HAP-1 (cell line): ENCODE measurements around the gene ZNF280B.
A peak's percentile ranks its signal among the peaks of the same experiment; 100 is the strongest.
"Not testable (repeated sequence)": the region's sequence is repeated elsewhere in the genome, so short reads cannot be mapped to it uniquely, and the experiment has no call there.

Source experiments
- DNase-seq, 2 experiments: peaks; one replicate each; pipeline ENCODE4 v3.0.0-alpha.2; 2016 to 2020; ENCODE audit warnings: low spot score in 2 of 2
- H3K27me3 ChIP-seq: fragments of 250-450 bp; sonication (Bioruptor Pico); 2 replicates; pipeline ENCODE4 v1.5.1; 2020; ENCODE audit warnings: low read depth, mild to moderate bottlenecking, moderate library complexity
- H3K36me3 ChIP-seq: fragments of 250-450 bp; sonication (Bioruptor Pico); replicated peaks from 2 replicates; pipeline ENCODE4 v1.5.1; 2020; ENCODE audit warnings: mild to moderate bottlenecking
- H3K4me1 ChIP-seq: fragments of 250-450 bp; sonication (Bioruptor Pico); 2 replicates; pipeline ENCODE4 v1.5.1; 2020; ENCODE audit warnings: mild to moderate bottlenecking
- H3K4me3 ChIP-seq: fragments of 250-450 bp; sonication (Bioruptor Pico); 2 replicates; pipeline ENCODE4 v1.5.1; 2020; ENCODE audit warnings: mild to moderate bottlenecking, moderate library complexity
- H3K9me3 ChIP-seq: fragments of 250-450 bp; sonication (Bioruptor Pico); 2 replicates; pipeline ENCODE4 v1.5.1; 2020; ENCODE audit warnings: mild to moderate bottlenecking, moderate library complexity
- in situ Hi-C: fragments of 300-500 bp; cut with MboI; formaldehyde crosslinking; loops from 3 replicates; pipeline ENCODE4 v1.14.3; 2020; ENCODE audit warnings: low sequenced_read_pairs, inconsistent platforms, mixed read lengths

The ZNF280B gene

DNA sequence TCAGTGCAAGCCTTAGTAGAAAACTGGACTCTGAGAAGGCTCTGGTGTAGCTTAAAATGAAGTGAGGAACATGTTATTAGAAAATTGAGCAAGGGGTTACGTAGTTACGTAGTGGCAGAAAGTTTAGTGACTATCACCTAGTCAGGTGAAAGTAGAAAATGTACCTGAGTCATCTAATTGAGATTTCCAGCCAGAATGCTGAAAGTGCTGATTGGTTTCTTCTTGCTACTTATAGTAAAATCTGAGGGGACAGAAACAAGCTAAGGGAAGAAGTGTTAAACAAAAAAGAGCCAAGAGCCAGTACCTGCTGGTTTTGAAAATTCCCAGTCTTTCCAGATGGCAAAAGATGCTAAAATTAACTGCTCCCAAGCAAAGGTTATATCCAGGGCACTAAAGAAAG lies 29.4 kb downstream of the ZNF280B start:
- no peaks in the 10 kb centered on the region for H3K27me3 ChIP-seq
- in situ Hi-C loops: no loop called here

DNA sequence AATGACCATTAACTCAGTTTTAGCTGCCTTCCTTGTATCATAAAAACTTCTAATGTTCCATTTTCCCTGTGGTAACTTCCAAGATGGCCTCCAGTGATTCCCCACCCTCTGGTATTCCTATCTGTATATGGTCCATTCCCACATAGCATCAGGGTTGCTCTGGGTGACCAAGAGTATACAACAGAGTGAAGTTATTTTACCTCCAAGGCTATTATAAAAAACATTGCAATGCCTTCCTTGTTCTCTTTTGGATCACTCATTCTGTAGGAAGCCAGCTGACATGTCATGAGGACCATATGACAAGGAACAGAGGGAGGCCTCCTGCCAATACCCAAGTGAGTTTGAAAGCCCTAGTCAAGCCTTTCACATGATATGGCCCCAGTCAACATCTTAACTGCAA lies 30.1 kb downstream of the ZNF280B start:
- no peak for DNase-seq
- Histone ChIP-seq H3K4me3 (no peak overlapping the region), H3K36me3 (no peaks in the 10 kb centered on the region), H3K9me3 (no peaks in the 10 kb centered on the region), H3K4me1 (peaks cover 10% of the 10 kb centered on the region), H3K27me3 (no peaks in the 10 kb centered on the region)
- in situ Hi-C loops: no loop called here

More for the DNA sequence above, 29.4 kb downstream of the ZNF280B start:
- H3K36me3 ChIP-seq: no peaks in the 10 kb centered on the region
- H3K4me3 ChIP-seq: no peak overlapping the region
- DNase-seq: no peak
- no peaks in the 10 kb centered on the region for H3K9me3 ChIP-seq
- peaks cover 10% of the 10 kb centered on the region for H3K4me1 ChIP-seq

DNA sequence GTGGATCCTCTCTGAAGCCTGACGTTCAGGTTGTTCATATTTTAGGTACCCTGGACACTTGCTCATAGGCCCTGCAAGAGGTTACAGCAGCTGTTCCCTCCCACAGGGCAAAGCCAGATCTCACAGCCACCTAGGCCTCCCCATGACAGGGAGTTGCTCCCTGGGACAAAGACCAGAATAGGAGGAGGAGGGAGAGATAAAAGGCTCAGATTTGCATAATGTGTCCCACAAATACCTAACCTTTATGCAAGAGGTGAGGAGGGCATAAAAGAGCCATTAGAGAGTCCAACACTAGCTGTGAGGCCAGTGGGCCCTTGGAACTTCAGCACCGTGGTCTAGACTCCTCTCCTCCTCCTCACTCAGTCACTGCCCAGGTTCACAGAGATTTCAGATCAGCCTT lies 33.8 kb downstream of the ZNF280B start:
- DNase-seq: peak; percentile 49 to 52
- Histone ChIP-seq H3K4me1 (peaks cover 10% of the 10 kb centered on the region), H3K36me3 (no peaks in the 10 kb centered on the region), H3K4me3 (no peak overlapping the region), H3K9me3 (no peaks in the 10 kb centered on the region), H3K27me3 (no peaks in the 10 kb centered on the region)
- in situ Hi-C loops: loop anchor here (25.0 kb wide), 2 partner anchors 238 to 663 kb away; partner anchors contain the start of genes RAB36 and RSPH14

DNA sequence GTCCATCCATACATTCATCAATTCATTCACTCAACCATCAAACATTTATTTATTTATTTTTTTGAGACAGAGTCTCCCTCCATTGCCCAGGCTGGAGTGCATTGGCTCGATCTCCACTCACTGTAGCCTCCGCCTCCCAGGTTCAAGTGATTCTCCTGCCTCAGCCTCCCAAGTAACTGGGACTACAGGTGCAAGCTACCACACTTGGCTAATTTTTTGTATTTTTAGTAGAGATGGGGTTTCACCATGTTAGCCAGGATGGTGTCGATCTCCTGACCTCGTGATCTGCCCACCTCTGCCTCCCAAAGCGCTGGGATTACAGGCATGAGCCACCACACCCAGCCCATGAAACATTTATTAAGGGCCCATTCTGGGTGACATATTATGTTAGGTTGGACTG lies 37.4 kb downstream of the ZNF280B start:
- in situ Hi-C loops: loop anchor here (25.0 kb wide), 2 partner anchors 241 to 666 kb away; partner anchors contain the start of genes RAB36 and RSPH14
- DNase-seq, H3K27me3 ChIP-seq, H3K36me3 ChIP-seq, H3K4me3 ChIP-seq, H3K9me3 ChIP-seq, H3K4me1 ChIP-seq: not testable (repeated sequence)

DNA sequence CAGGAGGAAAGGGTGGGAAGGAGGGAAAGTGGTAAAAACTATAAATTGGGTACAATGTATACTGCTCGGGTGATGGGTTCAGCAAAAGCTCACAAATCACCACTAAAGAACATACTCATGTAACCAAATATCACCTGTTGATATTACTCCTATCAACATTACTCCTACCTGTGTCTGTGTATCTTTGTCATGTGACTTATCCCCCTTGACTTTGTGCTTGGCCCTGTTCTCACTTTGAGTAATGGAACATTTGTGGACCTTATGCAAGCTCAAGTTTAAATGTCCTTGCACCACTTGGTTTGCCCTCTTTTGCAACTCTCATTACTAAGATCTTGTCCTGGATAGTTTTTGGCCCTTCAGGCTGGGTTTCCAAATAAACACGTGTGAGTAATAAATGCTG lies 39.0 kb downstream of the ZNF280B start:
- in situ Hi-C loops: loop anchor here (10.0 to 25.0 kb wide), 3 partner anchors 243 to 668 kb away; partner anchors contain the start of genes RAB36 and RSPH14
- DNase-seq: no peak
- peaks cover 2% of the 10 kb centered on the region; the same call in 1 of the 2 replicates for H3K27me3 ChIP-seq

DNA sequence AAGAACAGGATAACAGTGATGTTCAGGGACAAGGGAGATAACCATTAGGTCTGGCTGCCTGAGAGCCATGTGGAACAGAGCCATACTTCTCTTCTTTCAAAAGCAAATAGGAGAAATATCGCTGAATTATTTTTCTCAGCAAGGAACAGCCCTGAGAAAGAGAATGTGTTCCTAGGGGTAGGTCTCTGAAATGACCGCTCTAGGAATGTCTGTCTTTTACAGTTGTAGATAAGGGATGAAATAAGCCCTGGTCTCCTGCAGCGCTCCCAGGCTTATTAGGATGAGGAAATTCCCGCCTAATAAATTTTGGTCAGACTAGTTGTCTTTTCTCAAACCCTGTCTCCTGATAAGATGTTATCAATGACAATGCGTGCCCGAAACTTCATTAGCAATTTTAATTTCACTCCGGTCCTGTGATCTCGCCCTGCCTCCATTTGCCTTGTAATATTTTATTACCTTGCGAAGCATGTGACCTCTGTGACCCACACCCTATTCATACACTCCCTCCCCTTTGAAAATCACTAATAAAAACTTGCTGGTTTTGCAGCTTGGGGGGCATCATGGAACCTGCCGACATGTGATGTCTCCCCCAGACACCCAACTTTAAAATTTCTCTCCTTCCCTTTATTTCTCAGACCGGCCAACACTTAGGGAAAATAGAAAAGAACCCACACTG lies 39.6 kb downstream of the ZNF280B start:
- not testable (repeated sequence) for DNase-seq, H3K4me3 ChIP-seq, H3K4me1 ChIP-seq, H3K36me3 ChIP-seq, H3K9me3 ChIP-seq, H3K27me3 ChIP-seq
- in situ Hi-C loops: loop anchor here (10.0 to 25.0 kb wide), 3 partner anchors 243 to 668 kb away; partner anchors contain the start of genes RAB36 and RSPH14

More for the DNA sequence above, 39.0 kb downstream of the ZNF280B start:
- Histone ChIP-seq H3K9me3 (0 out of 2 replicates have a peak, but pooled peaks cover 3% of the 10 kb centered on the region), H3K36me3 (no peaks in the 10 kb centered on the region), H3K4me1 (peaks cover 4% of the 10 kb centered on the region), H3K4me3 (no peak overlapping the region)

DNA sequence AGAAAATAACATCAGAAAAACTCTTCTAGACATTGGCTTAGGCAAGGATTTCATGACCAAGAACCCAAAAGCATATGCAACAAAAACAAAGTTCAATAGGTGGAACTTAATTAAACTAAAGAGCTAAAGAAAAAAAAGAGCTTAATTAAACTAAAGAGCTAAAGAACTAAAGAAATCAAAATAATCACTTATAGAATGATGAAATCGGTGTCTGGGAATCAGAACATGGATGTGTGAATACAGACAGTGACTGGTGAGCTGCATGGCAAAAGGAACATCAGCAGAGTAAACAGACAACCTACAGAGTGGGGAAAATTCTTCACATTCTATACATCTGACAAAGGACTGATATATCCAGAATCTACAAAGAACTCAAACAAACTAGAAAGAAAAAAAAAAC lies 41.4 kb downstream of the ZNF280B start:
- 0 out of 2 replicates have a peak, but pooled peaks cover 3% of the 10 kb centered on the region for H3K9me3 ChIP-seq
- H3K4me1 ChIP-seq: no peaks in the 10 kb centered on the region
- in situ Hi-C loops: loop anchor here (10.0 to 25.0 kb wide), 3 partner anchors 245 to 670 kb away; partner anchors contain the start of genes RAB36 and RSPH14
- no peak for DNase-seq
- H3K36me3 ChIP-seq: no peaks in the 10 kb centered on the region
- H3K27me3 ChIP-seq: peaks cover 2% of the 10 kb centered on the region; the same call in 1 of the 2 replicates
- no peak overlapping the region for H3K4me3 ChIP-seq

DNA sequence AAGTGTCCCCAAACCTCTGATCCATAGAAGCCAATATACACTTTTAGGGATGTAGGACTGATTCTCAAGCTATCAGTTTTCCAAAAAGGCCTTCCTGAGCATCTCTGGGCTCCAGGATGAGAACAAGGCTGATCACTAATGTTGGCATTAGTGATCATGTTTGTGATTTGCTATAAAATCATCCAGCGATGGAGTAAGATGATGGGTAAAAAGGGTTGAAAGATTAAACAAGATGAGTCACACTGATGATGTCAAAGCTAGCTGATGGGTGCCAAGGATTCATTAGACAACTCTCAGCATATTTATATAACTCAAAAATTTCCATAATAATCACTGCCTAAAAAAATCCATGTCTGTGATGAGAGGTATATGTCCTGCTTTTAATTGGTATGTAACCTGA lies 42.8 kb downstream of the ZNF280B start:
- Histone ChIP-seq H3K27me3 (peaks cover 2% of the 10 kb centered on the region; the same call in 1 of the 2 replicates), H3K9me3 (0 out of 2 replicates have a peak, but pooled peaks cover 3% of the 10 kb centered on the region), H3K4me3 (no peak overlapping the region)

DNA sequence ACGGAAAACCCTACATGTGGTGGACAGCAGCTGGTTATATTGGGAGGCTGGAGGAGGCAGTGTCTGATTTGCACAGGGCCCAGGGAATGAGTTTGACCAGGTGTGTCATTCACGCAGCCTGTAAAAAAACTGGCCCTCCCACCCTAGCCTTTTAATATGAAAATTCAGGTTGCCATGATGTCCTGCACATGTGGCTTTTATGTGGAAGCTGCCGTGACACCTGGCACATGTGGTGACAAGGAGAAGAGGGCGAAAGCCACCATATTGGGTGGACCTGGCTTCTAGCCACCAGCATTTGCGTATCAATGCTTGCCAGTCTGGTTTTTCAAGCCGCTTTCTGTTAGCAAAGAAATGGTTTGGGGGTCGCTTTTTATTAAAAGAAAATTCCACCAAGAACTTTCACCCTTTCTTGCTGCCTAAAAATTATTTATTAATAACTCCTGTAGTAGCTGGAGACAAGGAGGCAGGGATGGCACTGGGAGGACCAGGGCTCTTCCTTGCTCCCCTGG lies 43.4 kb downstream of the ZNF280B start:
- Histone ChIP-seq H3K36me3 (no peaks in the 10 kb centered on the region), H3K9me3 (0 out of 2 replicates have a peak, but pooled peaks cover 3% of the 10 kb centered on the region), H3K4me3 (no peak overlapping the region), H3K27me3 (peaks cover 2% of the 10 kb centered on the region; the same call in 1 of the 2 replicates), H3K4me1 (no peaks in the 10 kb centered on the region)
- no peak for DNase-seq
- in situ Hi-C loops: loop anchor here (10.0 to 25.0 kb wide), 3 partner anchors 247 to 672 kb away; partner anchors contain the start of genes RAB36 and RSPH14

More for the DNA sequence above, 42.8 kb downstream of the ZNF280B start:
- in situ Hi-C loops: loop anchor here (10.0 to 25.0 kb wide), 3 partner anchors 247 to 672 kb away; partner anchors contain the start of genes RAB36 and RSPH14
- Histone ChIP-seq H3K4me1 (no peaks in the 10 kb centered on the region), H3K36me3 (no peaks in the 10 kb centered on the region)
- DNase-seq: no peak

DNA sequence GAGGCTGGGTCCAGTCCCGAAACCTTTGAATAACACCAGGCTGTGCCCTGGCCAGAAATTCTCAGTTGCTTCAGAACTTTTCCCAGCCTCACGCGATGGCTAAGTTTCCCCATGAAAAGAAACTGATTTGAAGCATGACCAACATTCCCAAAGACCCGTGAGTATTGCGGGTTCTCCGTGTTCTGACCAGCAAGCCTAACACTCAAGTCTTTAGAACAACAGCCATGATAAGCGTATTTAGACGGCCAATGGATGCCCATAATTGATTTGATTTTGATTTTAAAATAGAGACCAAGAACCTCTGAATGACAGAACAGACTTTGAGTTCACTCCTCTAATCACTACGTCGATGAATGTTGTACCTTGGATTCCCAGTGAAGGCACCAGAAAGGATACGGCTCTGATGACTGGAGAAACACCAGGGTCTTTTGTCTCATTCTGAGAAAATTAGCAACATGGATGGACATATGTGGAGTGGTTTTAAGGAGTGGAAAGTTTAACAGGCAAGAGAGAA lies 43.9 kb downstream of the ZNF280B start:
- Histone ChIP-seq H3K27me3 (peaks cover 2% of the 10 kb centered on the region; the same call in 1 of the 2 replicates), H3K4me3 (no peak overlapping the region), H3K4me1 (no peaks in the 10 kb centered on the region), H3K9me3 (0 out of 2 replicates have a peak, but pooled peaks cover 3% of the 10 kb centered on the region), H3K36me3 (no peaks in the 10 kb centered on the region)
- no peak for DNase-seq
- in situ Hi-C loops: loop anchor here (10.0 to 25.0 kb wide), 3 partner anchors 248 to 673 kb away; partner anchors contain the start of genes RAB36 and RSPH14

DNA sequence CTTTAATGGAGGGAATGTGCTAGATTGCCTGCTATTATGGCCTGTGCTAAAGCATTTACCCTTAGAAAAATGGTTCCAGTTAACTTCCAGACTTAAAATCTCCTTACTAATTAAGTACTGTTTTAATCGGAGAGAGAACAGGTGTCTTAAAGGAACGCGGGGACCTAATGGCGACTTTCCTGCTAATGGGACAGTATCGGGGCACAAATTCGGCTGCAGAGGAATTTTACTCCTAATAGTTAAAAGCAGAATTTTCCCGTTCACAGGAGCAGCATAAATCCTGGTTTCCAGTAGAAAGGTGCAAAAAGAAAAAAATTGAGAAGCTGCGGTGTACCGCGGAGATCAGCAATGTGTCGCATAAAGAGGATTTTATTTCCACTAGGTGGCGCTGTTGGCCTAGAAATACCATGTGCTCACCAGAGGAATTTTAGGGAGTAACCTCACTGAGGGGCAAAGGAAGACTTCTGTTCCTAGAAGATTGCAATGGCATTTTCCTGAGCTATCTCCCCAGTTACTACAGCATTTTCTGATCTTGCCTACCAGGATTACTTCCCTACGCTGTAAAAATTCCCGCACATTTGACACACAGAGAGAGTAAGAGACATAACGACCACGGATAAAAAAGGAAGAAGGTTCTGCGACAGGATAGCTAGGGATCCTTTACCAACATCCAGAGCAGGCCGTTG lies 44.5 kb downstream of the ZNF280B start:
- in situ Hi-C loops: loop anchor here (10.0 to 25.0 kb wide), 3 partner anchors 248 to 673 kb away; partner anchors contain the start of genes RAB36 and RSPH14
- Histone ChIP-seq H3K27me3 (peaks cover 2% of the 10 kb centered on the region; the same call in 1 of the 2 replicates), H3K9me3 (0 out of 2 replicates have a peak, but pooled peaks cover 3% of the 10 kb centered on the region), H3K4me3 (no peak overlapping the region), H3K36me3 (no peaks in the 10 kb centered on the region), H3K4me1 (no peaks in the 10 kb centered on the region)
- DNase-seq: peak; percentile 52 to 80

DNA sequence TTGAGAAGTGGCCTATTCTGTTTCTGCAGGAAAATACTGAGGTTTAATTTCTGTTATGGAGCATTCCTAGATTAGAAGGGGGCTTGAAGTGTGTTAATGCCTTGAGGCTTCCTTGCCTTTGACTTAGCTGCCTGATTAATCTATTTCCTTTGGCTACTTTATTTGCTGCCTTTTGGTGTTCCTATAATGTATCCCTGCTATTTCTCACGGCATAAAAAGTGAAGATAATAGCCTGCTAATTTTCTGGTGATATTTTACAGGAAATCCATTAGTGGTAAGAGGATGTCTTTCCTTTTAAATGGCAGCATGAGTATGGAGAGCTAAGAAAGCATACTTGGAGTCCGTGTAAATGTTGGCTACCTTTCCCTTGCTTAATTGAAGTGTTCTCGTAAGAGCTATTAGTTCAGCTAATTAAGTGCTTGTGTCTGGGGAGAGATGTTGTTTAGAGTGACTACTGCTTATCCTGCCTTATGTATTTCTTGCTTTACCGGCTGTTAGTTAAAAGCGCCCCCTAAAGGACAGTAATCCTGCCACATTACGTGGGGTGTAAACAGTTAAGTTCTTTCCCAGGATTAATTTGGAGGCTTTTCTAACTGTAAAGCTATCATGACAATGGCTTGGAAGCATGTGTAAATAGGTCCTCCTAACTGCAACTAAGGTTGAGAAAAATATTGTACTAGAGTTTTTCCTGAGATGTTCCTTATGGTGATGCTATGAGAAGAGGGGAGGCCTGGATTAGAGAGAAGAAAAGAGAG lies 45.6 kb downstream of the ZNF280B start:
- H3K36me3 ChIP-seq: no peaks in the 10 kb centered on the region
- H3K4me1 ChIP-seq: no peaks in the 10 kb centered on the region
- peaks cover 2% of the 10 kb centered on the region; the same call in 1 of the 2 replicates for H3K27me3 ChIP-seq
- H3K4me3 ChIP-seq: no peak overlapping the region
- in situ Hi-C loops: loop anchor here (10.0 to 25.0 kb wide), 3 partner anchors 249 to 674 kb away; partner anchors contain the start of genes RAB36 and RSPH14
- DNase-seq: no peak
- H3K9me3 ChIP-seq: 0 out of 2 replicates have a peak, but pooled peaks cover 2% of the 10 kb centered on the region
